ENCODE measurements around the gene DDX60. TPM values are rescaled to one million over a fixed set of nuclear protein-coding genes. Genes with fewer than 3 reads are reported as not detected.

DDX60 gene
- total RNA-seq, 1 experiment from 2014 or later: 2.7 TPM

- H3K27ac Mint-ChIP-seq: no peak overlapping the region
- peaks cover 48% of the 10 kb centered on the region for H3K36me3 Mint-ChIP-seq
- H3K9me3 Mint-ChIP-seq: peaks cover 69% of the 10 kb centered on the region
- ATAC-seq (no peak), DNase-seq (ENCODE audit: low spot score) (no peak)
- no peaks in the 10 kb centered on the region for H3K4me1 Mint-ChIP-seq
- ChIA-PET CTCF (no interaction called here), POLR2A (no interaction called here)
- no peaks in the 10 kb centered on the region; the same call in 1 of the 2 replicates for H3K27me3 Mint-ChIP-seq (ENCODE audit: low read depth)
- TF ChIP-seq NR3C1 (CRISPR knock-in tag; conservative IDR thresholded peaks at IDR 0.05; ENCODE audit: low read depth) (no peak), MXD4 (CRISPR knock-in tag; IDR thresholded peaks at IDR 0.05; ENCODE audit: borderline replicate concordance) (no peak), MAX (CRISPR knock-in tag; IDR thresholded peaks at IDR 0.05) (no peak), NFE2L1 (CRISPR knock-in tag; IDR thresholded peaks at IDR 0.05) (no peak), PRRX2 (CRISPR knock-in tag; IDR thresholded peaks at IDR 0.05) (no peak), NFYB (CRISPR knock-in tag; conservative IDR thresholded peaks at IDR 0.05; ENCODE audit: low read depth) (no peak), ESRRA (CRISPR knock-in tag; IDR thresholded peaks at IDR 0.05; ENCODE audit: borderline replicate concordance) (no peak), CBFB (CRISPR knock-in tag; IDR thresholded peaks at IDR 0.05; ENCODE audit: low read depth) (no peak), IRF1 (CRISPR knock-in tag; IDR thresholded peaks at IDR 0.05) (no peak), ERG (CRISPR knock-in tag; IDR thresholded peaks at IDR 0.05) (no peak), ZNF423 (CRISPR knock-in tag; IDR thresholded peaks at IDR 0.05) (no peak), KAT7 (CRISPR knock-in tag; IDR thresholded peaks at IDR 0.05; ENCODE audit: borderline replicate concordance) (no peak), ATF2 (CRISPR knock-in tag; IDR thresholded peaks at IDR 0.05; ENCODE audit: borderline replicate concordance, low read depth) (no peak)
- TF ChIP-seq, protein P1, sequence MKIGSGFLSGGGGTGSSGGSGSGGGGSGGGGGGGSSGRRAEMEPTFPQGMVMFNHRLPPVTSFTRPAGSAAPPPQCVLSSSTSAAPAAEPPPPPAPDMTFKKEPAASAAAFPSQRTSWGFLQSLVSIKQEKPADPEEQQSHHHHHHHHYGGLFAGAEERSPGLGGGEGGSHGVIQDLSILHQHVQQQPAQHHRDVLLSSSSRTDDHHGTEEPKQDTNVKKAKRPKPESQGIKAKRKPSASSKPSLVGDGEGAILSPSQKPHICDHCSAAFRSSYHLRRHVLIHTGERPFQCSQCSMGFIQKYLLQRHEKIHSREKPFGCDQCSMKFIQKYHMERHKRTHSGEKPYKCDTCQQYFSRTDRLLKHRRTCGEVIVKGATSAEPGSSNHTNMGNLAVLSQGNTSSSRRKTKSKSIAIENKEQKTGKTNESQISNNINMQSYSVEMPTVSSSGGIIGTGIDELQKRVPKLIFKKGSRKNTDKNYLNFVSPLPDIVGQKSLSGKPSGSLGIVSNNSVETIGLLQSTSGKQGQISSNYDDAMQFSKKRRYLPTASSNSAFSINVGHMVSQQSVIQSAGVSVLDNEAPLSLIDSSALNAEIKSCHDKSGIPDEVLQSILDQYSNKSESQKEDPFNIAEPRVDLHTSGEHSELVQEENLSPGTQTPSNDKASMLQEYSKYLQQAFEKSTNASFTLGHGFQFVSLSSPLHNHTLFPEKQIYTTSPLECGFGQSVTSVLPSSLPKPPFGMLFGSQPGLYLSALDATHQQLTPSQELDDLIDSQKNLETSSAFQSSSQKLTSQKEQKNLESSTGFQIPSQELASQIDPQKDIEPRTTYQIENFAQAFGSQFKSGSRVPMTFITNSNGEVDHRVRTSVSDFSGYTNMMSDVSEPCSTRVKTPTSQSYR (CRISPR knock-in tag; IDR thresholded peaks at IDR 0.05): no peak
- TF ChIP-seq, protein P2, sequence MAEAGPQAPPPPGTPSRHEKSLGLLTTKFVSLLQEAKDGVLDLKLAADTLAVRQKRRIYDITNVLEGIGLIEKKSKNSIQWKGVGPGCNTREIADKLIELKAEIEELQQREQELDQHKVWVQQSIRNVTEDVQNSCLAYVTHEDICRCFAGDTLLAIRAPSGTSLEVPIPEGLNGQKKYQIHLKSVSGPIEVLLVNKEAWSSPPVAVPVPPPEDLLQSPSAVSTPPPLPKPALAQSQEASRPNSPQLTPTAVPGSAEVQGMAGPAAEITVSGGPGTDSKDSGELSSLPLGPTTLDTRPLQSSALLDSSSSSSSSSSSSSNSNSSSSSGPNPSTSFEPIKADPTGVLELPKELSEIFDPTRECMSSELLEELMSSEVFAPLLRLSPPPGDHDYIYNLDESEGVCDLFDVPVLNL (CRISPR knock-in tag; IDR thresholded peaks at IDR 0.05; ENCODE audit: borderline replicate concordance, low read depth): no peak
- H3K4me3 Mint-ChIP-seq: no peak overlapping the region
These were observed 117.9 kb downstream of the DDX60 start for GRCh38 chr4:168200685-168201084.

DNA sequence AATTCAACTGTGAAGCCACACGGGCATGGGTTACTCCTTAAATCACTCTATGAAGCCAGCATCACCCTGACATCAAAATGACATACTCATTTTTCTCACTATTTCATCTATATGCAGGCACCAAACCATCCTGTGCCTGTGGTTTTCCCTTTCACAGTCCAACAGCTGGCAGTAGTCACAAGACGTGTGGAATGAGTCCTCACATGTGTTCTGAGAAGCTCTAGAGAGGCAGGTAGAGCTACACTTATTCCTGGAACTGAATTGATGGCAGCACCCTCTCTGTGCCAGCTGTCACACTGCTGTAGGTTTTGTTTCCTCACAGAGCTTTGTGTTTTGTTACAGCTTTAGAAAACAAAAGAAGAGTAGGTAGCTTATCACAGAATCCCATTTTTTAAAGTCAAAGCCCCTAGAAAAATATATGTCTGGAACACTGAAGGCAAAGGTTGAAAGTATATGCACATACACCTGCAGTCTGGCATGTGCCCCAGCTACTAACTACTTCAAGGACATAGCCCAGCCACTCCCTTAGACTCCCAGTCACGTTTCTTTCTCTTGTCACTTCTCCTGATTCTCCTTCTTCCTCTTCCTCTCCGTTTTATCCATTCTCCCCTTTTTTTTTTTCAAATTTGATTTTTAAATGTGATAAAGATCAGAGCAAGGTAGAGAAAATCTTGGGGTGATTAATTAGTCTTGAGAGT, 119.1 kb downstream of the DDX60 start:
- ChIA-PET CTCF (no interaction called here), POLR2A (no interaction called here)
- no peak for ATAC-seq
- Mint-ChIP-seq H3K4me1 (no peaks in the 10 kb centered on the region), H3K9me3 (peaks cover 56% of the 10 kb centered on the region), H3K36me3 (peaks cover 36% of the 10 kb centered on the region), H3K4me3 (no peak overlapping the region), H3K27ac (no peak overlapping the region), H3K27me3 (ENCODE audit: low read depth) (no peaks in the 10 kb centered on the region; the same call in 1 of the 2 replicates)
- no peak for DNase-seq (ENCODE audit: low spot score)
- TF ChIP-seq ERG (CRISPR knock-in tag; IDR thresholded peaks at IDR 0.05) (no peak), PRRX2 (CRISPR knock-in tag; IDR thresholded peaks at IDR 0.05) (no peak), USF2 (CRISPR knock-in tag; IDR thresholded peaks at IDR 0.05) (no peak), MAX (CRISPR knock-in tag; IDR thresholded peaks at IDR 0.05) (no peak), ZNF396 (CRISPR knock-in tag; IDR thresholded peaks at IDR 0.05; ENCODE audit: borderline replicate concordance) (no peak), ZNF121 (CRISPR knock-in tag; IDR thresholded peaks at IDR 0.05) (no peak)
- TF ChIP-seq, protein P3, sequence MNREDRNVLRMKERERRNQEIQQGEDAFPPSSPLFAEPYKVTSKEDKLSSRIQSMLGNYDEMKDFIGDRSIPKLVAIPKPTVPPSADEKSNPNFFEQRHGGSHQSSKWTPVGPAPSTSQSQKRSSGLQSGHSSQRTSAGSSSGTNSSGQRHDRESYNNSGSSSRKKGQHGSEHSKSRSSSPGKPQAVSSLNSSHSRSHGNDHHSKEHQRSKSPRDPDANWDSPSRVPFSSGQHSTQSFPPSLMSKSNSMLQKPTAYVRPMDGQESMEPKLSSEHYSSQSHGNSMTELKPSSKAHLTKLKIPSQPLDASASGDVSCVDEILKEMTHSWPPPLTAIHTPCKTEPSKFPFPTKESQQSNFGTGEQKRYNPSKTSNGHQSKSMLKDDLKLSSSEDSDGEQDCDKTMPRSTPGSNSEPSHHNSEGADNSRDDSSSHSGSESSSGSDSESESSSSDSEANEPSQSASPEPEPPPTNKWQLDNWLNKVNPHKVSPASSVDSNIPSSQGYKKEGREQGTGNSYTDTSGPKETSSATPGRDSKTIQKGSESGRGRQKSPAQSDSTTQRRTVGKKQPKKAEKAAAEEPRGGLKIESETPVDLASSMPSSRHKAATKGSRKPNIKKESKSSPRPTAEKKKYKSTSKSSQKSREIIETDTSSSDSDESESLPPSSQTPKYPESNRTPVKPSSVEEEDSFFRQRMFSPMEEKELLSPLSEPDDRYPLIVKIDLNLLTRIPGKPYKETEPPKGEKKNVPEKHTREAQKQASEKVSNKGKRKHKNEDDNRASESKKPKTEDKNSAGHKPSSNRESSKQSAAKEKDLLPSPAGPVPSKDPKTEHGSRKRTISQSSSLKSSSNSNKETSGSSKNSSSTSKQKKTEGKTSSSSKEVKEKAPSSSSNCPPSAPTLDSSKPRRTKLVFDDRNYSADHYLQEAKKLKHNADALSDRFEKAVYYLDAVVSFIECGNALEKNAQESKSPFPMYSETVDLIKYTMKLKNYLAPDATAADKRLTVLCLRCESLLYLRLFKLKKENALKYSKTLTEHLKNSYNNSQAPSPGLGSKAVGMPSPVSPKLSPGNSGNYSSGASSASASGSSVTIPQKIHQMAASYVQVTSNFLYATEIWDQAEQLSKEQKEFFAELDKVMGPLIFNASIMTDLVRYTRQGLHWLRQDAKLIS (CRISPR knock-in tag; IDR thresholded peaks at IDR 0.05; ENCODE audit: borderline replicate concordance): no peak
